Breast epithelium (tissue), 4 donors: ENCODE measurements around the gene TANGO6. TPM values are rescaled to one million over a fixed set of nuclear protein-coding genes. Genes with fewer than 3 reads are reported as not detected.

ENCODE experiments used
- DNase-seq, 2 donors: peaks; one replicate each; pipeline ENCODE4 v3.0.0-alpha.2; 2019; ENCODE audit warnings: low spot score in 2 of 2
- H3K27ac ChIP-seq, 2 donors: fragments of 200-600 bp; sonication (generic) in 1 of 2; one replicate each; pipeline ENCODE4 v1.5.1; 2016 to 2019; ENCODE audit warnings: mild to moderate bottlenecking in 1 of 2
- H3K27me3 ChIP-seq, 2 donors: fragments of 200-600 bp; sonication (generic) in 1 of 2; one replicate each; pipeline versions ENCODE4 v1.5.1 to v1.6.0; 2017 to 2019; ENCODE audit warnings: control low read depth in 1 of 2, mild to moderate bottlenecking in 1 of 2
- H3K36me3 ChIP-seq: fragments of 200-600 bp; one replicate; pipeline ENCODE4 v1.5.1; 2019
- H3K4me1 ChIP-seq, 2 donors: fragments of 200-600 bp; sonication (generic); one replicate each; pipeline ENCODE4 v1.5.1; 2016 to 2019; ENCODE audit warnings: control low read depth in 1 of 2
- H3K4me3 ChIP-seq, 3 donors: fragments of 200-600 bp; sonication (generic); 1 replicate in 2 of 3; 2 replicates in 1 of 3; pipeline ENCODE4 v1.5.1; 2016 to 2019; ENCODE audit warnings: mild to moderate bottlenecking in 3 of 3, moderate library complexity in 2 of 3
- H3K9me3 ChIP-seq, 2 donors: fragments of 200-600 bp; sonication (generic) in 1 of 2; one replicate each; pipeline ENCODE4 v1.5.1; 2016 to 2019; ENCODE audit warnings: control low read depth in 1 of 2
- CTCF ChIP-seq, 3 donors: fragments of 450-650 bp; IDR thresholded peaks; one replicate each; pipeline ENCODE4 v1.5.1; 2016 to 2017; ENCODE audit warnings: antibody characterized with exemption in 3 of 3, mild to moderate bottlenecking in 3 of 3, moderate library complexity in 3 of 3
- POLR2A ChIP-seq: fragments of 450-650 bp; IDR thresholded peaks from one replicate; pipeline ENCODE4 v1.6.1; 2016; ENCODE audit warnings: antibody characterized with exemption, mild to moderate bottlenecking, moderate library complexity
- POLR2AphosphoS5 ChIP-seq, 3 donors: sonication (generic); formaldehyde crosslinking; IDR thresholded peaks; one replicate each; pipeline ENCODE4 v1.6.1; 2017; ENCODE audit warnings: antibody characterized with exemption in 3 of 3
- intact Hi-C: fragments of 100-400 bp; cut with DNase I; formaldehyde crosslinking; loops from one replicate; pipeline ENCODE4 v1.15.1; 2023; ENCODE audit warnings: low total_unique reads
- total RNA-seq, 3 donors: library from RNA; depleted of rRNA; stranded (reverse); fragments of >200 nt; gene quantifications; one replicate each; pipeline ENCODE4 v1.1.0, GENCODE V29; 2016

TANGO6 gene
- total RNA-seq, 3 donors from 2014 or later, result 13.4 to 26.1 (median 24.6) TPM

- peak overlapping the region; percentile 45 to 85 (median 63) for H3K4me3 ChIP-seq
- no peaks in the 10 kb centered on the region for H3K36me3 ChIP-seq
- DNase-seq, result no peak
- H3K9me3 ChIP-seq, result no peaks in the 10 kb centered on the region
- intact Hi-C loops, result no loop called here
- H3K4me1 ChIP-seq, result peaks cover 7 to 11% of the 10 kb centered on the region in 2 donors
- no peak for TF ChIP-seq POLR2A
- TF ChIP-seq CTCF (IDR thresholded peaks at IDR 0.05), result no peak
- no peak for TF ChIP-seq POLR2AphosphoS5 (IDR thresholded peaks at IDR 0.05)
- H3K27me3 ChIP-seq, result peaks cover 0 to 3% of the 10 kb centered on the region in 2 donors
- peak overlapping the region in 1 of 2 donors; percentile 9 for H3K27ac ChIP-seq
These were observed 263.4 kb downstream of the TANGO6 start for GRCh38 chr16:69106491-69107315.

- H3K4me3 ChIP-seq, result peak overlapping the region; percentile 45 to 85 (median 63)
- TF ChIP-seq POLR2AphosphoS5 (IDR thresholded peaks at IDR 0.05) (no peak), CTCF (IDR thresholded peaks at IDR 0.05) (no peak), POLR2A (no peak)
- peaks cover 10 to 11% of the 10 kb centered on the region in 2 donors for H3K4me1 ChIP-seq
- DNase-seq, result no peak
- H3K36me3 ChIP-seq, result no peaks in the 10 kb centered on the region
- intact Hi-C loops, result no loop called here
- peak overlapping the region in 1 of 2 donors; percentile 11 for H3K27ac ChIP-seq
- no peaks in the 10 kb centered on the region for H3K9me3 ChIP-seq
- H3K27me3 ChIP-seq, result peaks cover 0 to 3% of the 10 kb centered on the region in 2 donors
These were observed 264.1 kb downstream of the TANGO6 start for GRCh38 chr16:69107316-69107962.

- TF ChIP-seq POLR2A (no peak), CTCF (IDR thresholded peaks at IDR 0.05) (no peak), POLR2AphosphoS5 (IDR thresholded peaks at IDR 0.05) (no peak)
- peaks cover 0 to 3% of the 10 kb centered on the region in 2 donors for H3K27me3 ChIP-seq
- H3K4me1 ChIP-seq, result peaks cover 11 to 14% of the 10 kb centered on the region in 2 donors
- peak overlapping the region in 1 of 2 donors; percentile 11 for H3K27ac ChIP-seq
- H3K36me3 ChIP-seq, result no peaks in the 10 kb centered on the region
- no peak for DNase-seq
- intact Hi-C loops, result no loop called here
- no peaks in the 10 kb centered on the region for H3K9me3 ChIP-seq
- H3K4me3 ChIP-seq, result peak overlapping the region in 1 of 3 donors; percentile 85
These were observed 265.0 kb downstream of the TANGO6 start for GRCh38 chr16:69108064-69108904.

GRCh38 chr16:69108905-69109252 is 265.5 kb downstream of the TANGO6 start:
- no peaks in the 10 kb centered on the region for H3K36me3 ChIP-seq
- TF ChIP-seq POLR2A, result no peak
- TF ChIP-seq POLR2AphosphoS5 (IDR thresholded peaks at IDR 0.05), result no peak
- no peak for TF ChIP-seq CTCF (IDR thresholded peaks at IDR 0.05)
- no peak for DNase-seq
- peaks cover 11 to 14% of the 10 kb centered on the region in 2 donors for H3K4me1 ChIP-seq
- H3K9me3 ChIP-seq, result no peaks in the 10 kb centered on the region
- peak overlapping the region in 1 of 3 donors; percentile 31 for H3K4me3 ChIP-seq
- intact Hi-C loops, result no loop called here
- peaks cover 0 to 3% of the 10 kb centered on the region in 2 donors for H3K27me3 ChIP-seq
- peak overlapping the region in 1 of 2 donors; percentile 19 for H3K27ac ChIP-seq
